K562 treated with DMSO at 1 percent for 24 hours (cell line): ENCODE measurements around the gene PLS3. TPM values are rescaled to one million over a fixed set of nuclear protein-coding genes. Genes with fewer than 3 reads are reported as not detected.

Source experiments
- total RNA-seq: library from RNA; unstranded; fragments of 300-600 nt; gene quantifications from 2 replicates; pipeline ENCODE4 v1.2.3, GENCODE V29; 2022; ENCODE audit warnings: low read depth; ENCODE audit not compliant: insufficient read depth

PLS3 gene
- not detected in 2 replicates for total RNA-seq

GRCh38 chrX:115560978-115561604 lies at the start of gene PLS3:
Gene PLS3, plus strand, starts transcription at chrX:115561174. Its CDS starts 49,077 bp downstream, at chrX:115610251.

